T-helper 1 cell (primary cell): Measurements from ENCODE around the gene CCL4L2.
"Not testable (repeated sequence)": the region's sequence is repeated elsewhere in the genome, so short reads cannot be mapped to it uniquely, and the experiment has no call there.

Experiments used
- DNase-seq, 5 donors: peaks; one replicate each; pipeline ENCODE4 v3.0.0-alpha.2; 2012 to 2020
- total RNA-seq, 4 donors: gene quantifications; one replicate each; lab custom pipeline; 2026; lab: John Stamatoyannopoulos, UW

The CCL4L2 gene
- 0 to 1.5 (median 0.16) reads per million in 4 donors for total RNA-seq

- not testable (repeated sequence) for DNase-seq
Observed at GRCh38 chr17:36210439-36211211, at the start of gene CCL4L2. CCL4L2 (plus strand) TSS chr17:36211063.

GRCh38 chr17:36168836-36169235 is 42.0 kb upstream of the CCL4L2 start:
- DNase-seq: not testable (repeated sequence)

GRCh38 chr17:36176536-36176935 is 34.3 kb upstream of the CCL4L2 start, which contains the start of gene TBC1D3B:
TBC1D3B (minus strand) TSS chr17:36176636; CDS start chr17:36175050, 1,586 bp downstream.
- DNase-seq: not testable (repeated sequence)

- DNase-seq: not testable (repeated sequence)
Observed at GRCh38 chr17:36181446-36182175, 29.3 kb upstream of the CCL4L2 start.

- DNase-seq: no peak
Observed at GRCh38 chr17:36182176-36183000, 28.5 kb upstream of the CCL4L2 start.

- no peak for DNase-seq
Observed at GRCh38 chr17:36183001-36183971, 27.6 kb upstream of the CCL4L2 start.

GRCh38 chr17:36184023-36184765 is 26.7 kb upstream of the CCL4L2 start:
- no peak for DNase-seq

GRCh38 chr17:36185416-36185815 is 25.4 kb upstream of the CCL4L2 start:
- no peak for DNase-seq

- DNase-seq: not testable (repeated sequence)
Observed at GRCh38 chr17:36186810-36187763, 23.8 kb upstream of the CCL4L2 start.

GRCh38 chr17:36187943-36188665 is 22.8 kb upstream of the CCL4L2 start:
- not testable (repeated sequence) for DNase-seq

- peak in 1 of 5 donors; percentile 55 for DNase-seq
Observed at GRCh38 chr17:36188891-36189306, 22.0 kb upstream of the CCL4L2 start.

- DNase-seq: not testable (repeated sequence)
Observed at GRCh38 chr17:36189993-36190392, 20.9 kb upstream of the CCL4L2 start.

- not testable (repeated sequence) for DNase-seq
Observed at GRCh38 chr17:36190549-36191330, 20.1 kb upstream of the CCL4L2 start.

- DNase-seq: no peak
Observed at GRCh38 chr17:36193216-36193775, 17.6 kb upstream of the CCL4L2 start.

- not testable (repeated sequence) for DNase-seq
Observed at GRCh38 chr17:36194147-36194831, 16.6 kb upstream of the CCL4L2 start.

GRCh38 chr17:36194832-36195433 is 15.9 kb upstream of the CCL4L2 start:
- DNase-seq: not testable (repeated sequence)
